ENCODE results near the gene PRSS38.

GRCh38 chr1:227816750-227817446 is 1.4 kb downstream of the PRSS38 start:
- TF ChIP-seq CTCF (IDR thresholded peaks at IDR 0.05; ENCODE audit: low read depth, low read length) (no peak), EZH2phosphoT487 (IDR thresholded peaks at IDR 0.05; ENCODE audit: low read depth) (no peak)

Data from OCI-LY3 (cell line).